Measurements from ENCODE around the gene GRIN1.
A peak's percentile ranks its signal among the peaks of the same experiment; 100 is the strongest.

GRIN1 gene

DNA sequence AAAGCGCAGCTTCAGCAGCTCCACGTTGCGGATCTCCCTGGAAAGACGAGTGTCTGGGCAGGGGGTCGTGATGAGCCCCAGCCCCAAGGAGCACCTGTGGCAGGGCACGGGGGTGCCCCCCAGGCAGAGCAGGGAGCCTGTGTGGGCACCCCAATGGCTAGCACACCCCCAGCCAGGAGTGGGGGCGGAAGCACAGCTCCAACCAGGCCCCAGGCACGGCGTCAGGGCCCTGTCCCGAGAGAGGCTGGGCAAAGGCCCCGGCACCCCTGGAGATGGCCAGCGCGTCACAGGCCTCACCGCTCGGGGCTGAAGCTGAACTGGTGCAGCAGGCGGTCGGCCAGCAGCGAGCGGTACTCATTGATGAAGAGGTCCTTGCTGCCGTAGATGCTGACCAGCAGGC is 41.5 kb downstream of the GRIN1 start:
- DNase-seq = no peak

DNA sequence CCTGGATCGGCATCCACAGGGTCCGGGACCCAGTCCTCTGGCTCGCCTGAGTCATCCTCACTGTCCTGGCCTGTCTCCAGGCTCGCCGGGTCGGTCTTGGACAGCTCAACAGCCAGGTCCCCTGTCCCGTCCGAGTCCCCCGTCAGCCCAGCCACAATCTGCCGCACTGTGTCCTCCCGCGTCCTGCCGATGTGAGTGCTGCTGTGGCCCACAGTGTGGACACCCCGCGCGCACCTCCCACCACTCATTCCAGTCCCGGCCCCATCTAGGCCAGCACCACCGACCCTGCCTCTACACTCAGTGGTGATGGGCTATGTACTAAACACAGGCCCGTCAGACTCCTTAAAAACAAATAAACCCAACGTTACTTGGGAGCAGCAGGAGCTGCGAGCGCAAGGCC is 42.7 kb downstream of the GRIN1 start:
- no peak for DNase-seq

DNA sequence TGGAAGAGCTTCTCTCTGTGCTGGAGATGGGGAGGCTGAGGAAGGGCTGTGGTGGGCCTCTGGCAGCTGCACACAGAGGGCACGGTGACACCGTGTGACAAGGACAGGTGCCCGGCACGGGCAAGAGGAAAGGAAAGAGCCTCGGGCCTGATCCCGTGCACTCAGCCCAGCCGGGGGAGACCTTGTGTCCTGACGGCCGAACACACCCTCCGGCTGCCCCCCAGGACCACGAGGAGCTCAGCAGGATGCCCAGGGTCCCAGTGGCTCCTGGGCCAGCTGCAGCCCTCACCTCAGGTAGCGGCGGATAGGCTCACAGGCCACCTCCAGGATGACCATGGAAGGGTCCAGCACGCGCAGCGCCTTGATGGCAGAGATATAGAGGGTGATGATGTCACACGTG is 43.9 kb downstream of the GRIN1 start:
- DNase-seq = no peak

DNA sequence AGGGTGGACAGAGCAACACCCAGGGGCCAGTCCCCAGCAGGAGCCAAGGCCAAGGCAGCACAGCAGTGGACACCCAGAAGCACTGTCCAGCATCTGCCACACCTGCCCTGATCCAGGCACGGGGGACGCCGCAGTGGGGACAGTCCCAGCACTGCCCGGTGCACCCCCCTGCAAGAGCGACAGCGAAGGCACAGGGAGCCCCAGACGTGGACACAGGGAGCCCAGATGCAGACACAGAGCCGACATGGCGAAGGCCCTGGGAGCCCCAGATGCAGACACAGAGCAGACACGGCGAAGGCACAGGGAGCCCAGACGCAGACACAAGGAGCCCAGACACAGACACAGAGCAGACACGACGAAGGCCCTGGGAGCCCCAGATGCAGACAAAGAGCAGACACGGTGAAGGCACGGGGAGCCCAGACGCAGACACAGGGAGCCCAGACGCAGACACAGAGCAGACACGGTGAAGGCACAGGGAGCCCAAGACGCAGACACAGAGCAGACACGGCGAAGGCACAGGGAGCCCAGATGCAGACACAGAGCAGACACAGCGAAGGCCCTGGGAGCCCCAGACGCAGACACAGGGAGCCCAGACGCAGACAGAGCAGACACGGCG is 45.1 kb downstream of the GRIN1 start:
- no peak for DNase-seq

DNA sequence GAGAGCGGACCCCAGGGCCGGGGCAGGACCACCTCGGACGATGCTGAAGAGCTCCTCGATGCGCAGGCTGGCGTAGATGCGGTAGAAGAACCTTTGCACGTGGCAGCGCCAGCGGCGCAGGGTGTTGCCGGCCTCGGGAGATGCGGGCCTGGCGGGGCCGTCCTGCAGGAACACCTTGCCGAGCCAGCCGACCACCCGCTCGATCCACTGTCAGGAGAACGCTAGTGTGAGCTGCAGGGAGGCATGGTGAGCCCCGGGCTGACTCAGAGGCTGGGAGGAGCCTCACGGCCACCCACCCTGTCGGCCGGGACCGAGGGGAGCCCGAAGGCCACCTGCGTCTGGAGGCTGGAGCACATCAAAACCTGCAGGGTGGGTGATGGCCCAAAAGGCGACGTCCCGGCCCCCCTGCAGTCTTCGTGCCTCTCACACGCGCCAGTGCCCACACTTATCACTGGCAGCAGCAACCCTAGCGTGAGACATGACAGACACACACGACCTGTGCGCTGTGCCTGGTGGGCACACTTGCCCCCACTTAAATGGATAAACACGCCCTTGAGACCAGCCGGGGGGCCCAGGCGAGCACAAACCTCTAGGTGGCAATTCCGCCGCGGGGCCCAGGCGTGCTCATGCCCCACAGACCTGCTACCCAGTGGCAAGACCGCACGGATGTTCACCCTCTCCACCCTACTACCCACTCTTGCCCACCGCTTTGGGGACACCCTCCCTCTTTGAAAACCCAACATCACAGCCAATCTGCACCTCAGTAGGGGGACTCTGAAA is 46.1 kb downstream of the GRIN1 start:
- no peak for DNase-seq

DNA sequence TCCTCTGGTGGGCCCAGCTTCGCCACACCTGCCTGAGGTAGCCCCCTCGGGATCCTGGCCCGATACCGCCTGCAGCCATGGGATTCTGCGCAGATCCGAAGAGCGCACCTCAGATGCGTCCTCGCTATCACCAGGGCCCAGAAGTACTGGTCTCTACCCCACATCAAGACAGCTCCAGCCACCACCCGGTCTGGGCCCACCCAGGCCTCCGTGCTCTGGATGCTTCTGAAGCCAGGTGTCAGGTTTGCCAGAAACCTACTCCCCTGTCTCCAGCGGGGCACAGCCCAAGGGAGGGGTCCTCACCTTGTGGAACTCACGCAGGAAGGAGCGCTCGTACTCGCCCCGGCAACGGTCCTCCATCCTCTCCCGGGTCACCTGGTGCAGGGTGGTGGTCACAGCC is 47.0 kb downstream of the GRIN1 start:
- no peak for DNase-seq

DNA sequence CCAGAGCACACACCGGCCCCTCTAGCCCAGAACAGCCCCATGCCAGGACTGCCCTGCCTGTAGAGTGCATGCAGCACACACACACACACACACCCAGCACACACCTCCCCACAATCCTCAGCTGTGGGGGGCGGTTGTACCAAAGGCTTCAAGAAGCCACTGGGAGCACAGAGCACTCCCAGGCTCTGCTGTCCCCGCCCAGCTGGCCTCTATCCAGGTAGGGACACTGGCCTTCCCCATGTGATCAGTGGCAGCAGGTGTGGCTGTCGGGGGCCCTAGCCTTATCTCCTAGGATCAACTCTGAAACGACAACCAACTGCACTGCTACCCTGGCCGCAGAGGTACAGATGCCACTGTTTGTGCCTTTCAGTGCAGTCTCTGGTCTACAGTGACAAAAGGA is 47.4 kb downstream of the GRIN1 start:
- no peak for DNase-seq

GRCh38 chr9:137187386-137187785 is 48.4 kb downstream of the GRIN1 start:
- DNase-seq = no peak

- DNase-seq = no peak
Measured at GRCh38 chr9:137188086-137188489, 49.1 kb downstream of the GRIN1 start.

- peak; percentile 94 for DNase-seq
Measured at GRCh38 chr9:137188490-137189296, 49.7 kb downstream of the GRIN1 start, which contains the start of the genes ANAPC2 and SSNA1. Gene ANAPC2 (minus strand): TSS chr9:137188560. CDS start chr9:137188532, 28 bp downstream. Gene SSNA1 (plus strand): TSS chr9:137188676. CDS start chr9:137188727, 51 bp downstream.

- DNase-seq = no peak
Measured at GRCh38 chr9:137189297-137190295, 50.6 kb downstream of the GRIN1 start.

- no peak for DNase-seq
Measured at GRCh38 chr9:137190315-137190856, 51.4 kb downstream of the GRIN1 start.

DNA sequence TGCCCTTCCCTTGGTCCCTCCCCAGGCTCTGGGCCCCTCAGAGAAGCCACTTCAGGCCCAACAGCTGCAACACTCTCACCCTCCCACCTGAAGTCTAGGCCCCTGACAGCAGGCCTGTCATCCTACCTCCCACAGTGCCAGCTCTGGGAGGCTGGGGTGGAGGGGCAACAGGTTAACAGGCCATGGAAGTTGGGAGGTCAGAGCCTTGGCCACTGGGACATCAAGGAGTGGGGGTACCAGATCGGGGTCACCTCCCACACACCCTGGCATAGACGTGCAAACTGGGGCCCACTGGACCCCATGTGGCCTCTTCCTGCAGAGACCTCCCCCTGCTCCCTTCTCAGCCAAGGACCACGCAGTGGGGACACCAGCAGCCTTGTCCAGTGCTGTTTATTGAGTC is 52.3 kb downstream of the GRIN1 start:
- DNase-seq = no peak

DNA sequence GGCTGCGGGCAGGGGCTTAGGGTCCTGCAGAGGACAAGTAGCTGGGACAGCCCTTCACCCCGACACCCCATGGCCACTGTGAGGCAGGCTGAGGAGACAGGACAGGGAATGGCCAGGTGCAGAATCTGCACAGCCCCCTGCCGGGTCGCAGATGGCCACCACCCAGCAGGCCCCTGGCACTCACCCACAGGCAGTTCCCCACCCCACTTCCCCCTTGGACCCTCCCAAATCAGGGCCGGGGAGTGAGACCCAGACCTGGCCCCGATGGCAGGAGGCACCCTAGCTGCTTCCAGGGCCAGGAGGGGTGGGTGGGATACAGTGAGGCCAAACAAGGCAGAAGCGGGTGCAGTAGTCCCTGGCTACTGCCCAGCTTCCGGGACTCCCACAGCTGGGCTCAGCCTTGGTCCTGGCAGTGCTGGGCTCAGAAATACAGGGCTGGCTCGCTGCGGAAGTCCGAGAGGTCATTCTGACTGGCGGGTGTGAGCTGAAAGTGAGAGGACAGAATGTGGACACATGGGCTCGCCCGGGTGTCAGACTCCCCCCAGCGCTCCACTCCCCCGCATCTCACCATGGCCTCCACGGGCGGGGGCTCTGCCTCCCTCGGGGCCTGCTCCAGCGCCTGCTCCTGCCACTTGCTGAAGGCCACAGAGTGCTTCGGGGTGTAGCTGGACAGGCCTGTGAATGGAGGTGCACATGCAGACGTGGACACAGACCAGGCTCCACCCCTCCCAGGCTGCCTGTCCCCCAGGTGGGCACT is 52.9 kb downstream of the GRIN1 start:
- DNase-seq = no peak

- no peak for DNase-seq
Measured at GRCh38 chr9:137192448-137192780, 53.5 kb downstream of the GRIN1 start.

- DNase-seq = no peak
Measured at GRCh38 chr9:137192859-137193258, 53.9 kb downstream of the GRIN1 start.

DNA sequence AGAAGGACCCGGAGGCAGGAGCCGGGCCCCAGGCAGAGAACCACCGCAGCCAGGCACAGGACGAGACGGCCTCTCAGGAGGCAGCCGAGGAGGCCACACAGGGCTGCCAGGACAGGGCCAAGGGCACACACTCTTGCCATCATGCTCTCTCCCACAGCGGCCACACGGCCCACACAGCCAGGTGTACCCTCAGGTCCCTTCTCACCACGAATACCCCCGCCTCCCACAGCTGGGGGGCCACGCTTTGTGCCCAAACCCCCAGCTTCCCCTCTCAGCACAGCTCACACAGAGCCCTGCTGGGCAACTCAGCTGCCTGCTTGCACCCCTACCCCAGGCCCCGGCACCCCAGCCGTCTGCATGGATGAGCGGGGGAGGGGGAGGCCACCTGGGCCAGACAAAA is 54.8 kb downstream of the GRIN1 start:
- DNase-seq = no peak

- no peak for DNase-seq
Measured at GRCh38 chr9:137194388-137194787, 55.4 kb downstream of the GRIN1 start.

DNA sequence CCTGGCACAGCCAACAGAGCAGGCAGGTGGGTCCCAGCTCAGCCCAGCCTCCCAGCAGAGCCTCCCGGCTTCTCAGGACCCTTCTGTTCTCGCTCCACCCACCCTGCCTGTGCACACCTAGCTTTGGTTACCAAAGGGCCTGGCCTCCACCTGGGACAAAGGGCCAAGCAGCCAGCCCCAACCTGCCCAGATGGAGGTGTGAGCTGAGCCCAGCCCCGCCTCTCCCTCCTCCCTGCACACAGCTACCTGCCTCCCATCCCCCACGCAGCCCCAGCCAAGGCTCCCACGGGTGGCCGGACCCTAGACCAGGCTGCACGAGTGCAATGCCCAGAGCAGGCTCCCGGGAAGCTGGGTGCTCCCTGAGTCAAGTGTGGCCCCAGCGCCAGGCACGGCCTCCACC is 56.0 kb downstream of the GRIN1 start:
- DNase-seq = peak; percentile 52

GRCh38 chr9:137195525-137196220 is 56.7 kb downstream of the GRIN1 start:
- DNase-seq = peak; percentile 96
